ENCODE results near the gene WDR47.

GRCh38 chr1:109075531-109076490, 33.9 kb upstream of the WDR47 start, which contains the start of gene TAF13:
- TF ChIP-seq EZH2 (IDR thresholded peaks at IDR 0.05; ENCODE audit: low read depth) (no peak), CTCF (conservative IDR thresholded peaks at IDR 0.05) (peak; percentile 46; the same call in 1 of the 2 replicates)

All from PC-9 (cell line).